ENCODE measurements around the gene KIF26A.

DNA sequence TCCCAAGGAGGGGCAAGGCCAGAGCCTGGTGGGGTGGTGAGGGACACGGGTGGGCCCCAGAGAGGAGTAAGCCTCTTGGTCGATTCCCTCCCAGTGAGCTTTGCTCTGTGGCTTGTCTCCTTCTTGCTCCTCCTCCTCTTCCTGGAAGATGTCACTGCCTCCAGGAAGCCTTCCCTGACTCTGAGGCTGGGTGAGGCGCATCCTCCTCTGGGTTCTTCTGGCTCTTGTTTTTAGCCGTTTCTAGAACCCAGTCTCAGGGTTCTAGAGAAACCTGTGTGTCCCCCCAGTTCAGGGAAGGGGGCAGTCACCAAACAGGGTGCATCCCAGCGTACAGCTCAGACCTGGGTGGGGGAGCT is 12.6 kb downstream of the KIF26A start:
- TF ChIP-seq, protein P1, sequence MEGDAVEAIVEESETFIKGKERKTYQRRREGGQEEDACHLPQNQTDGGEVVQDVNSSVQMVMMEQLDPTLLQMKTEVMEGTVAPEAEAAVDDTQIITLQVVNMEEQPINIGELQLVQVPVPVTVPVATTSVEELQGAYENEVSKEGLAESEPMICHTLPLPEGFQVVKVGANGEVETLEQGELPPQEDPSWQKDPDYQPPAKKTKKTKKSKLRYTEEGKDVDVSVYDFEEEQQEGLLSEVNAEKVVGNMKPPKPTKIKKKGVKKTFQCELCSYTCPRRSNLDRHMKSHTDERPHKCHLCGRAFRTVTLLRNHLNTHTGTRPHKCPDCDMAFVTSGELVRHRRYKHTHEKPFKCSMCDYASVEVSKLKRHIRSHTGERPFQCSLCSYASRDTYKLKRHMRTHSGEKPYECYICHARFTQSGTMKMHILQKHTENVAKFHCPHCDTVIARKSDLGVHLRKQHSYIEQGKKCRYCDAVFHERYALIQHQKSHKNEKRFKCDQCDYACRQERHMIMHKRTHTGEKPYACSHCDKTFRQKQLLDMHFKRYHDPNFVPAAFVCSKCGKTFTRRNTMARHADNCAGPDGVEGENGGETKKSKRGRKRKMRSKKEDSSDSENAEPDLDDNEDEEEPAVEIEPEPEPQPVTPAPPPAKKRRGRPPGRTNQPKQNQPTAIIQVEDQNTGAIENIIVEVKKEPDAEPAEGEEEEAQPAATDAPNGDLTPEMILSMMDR (IDR thresholded peaks at IDR 0.05), result no peak
- TF ChIP-seq POLR2A (IDR thresholded peaks at IDR 0.05), result no peak
- TF ChIP-seq POLR2AphosphoS5 (IDR thresholded peaks at IDR 0.05), result no peak

All from prostate gland (tissue), 2 donors.